GM12874 (cell line): Measurements from ENCODE around the gene MFF.
"Not testable (repeated sequence)": the region's sequence is repeated elsewhere in the genome, so short reads cannot be mapped to it uniquely, and the experiment has no call there.

Experiments
- TF ChIP-seq, protein P1 (sequence below): IDR thresholded peaks from 2 replicates; pipeline ENCODE4 v1.5.1; 2011; ENCODE audit warnings: low read depth, mild to moderate bottlenecking, control low read depth, low read length, moderate library complexity; ENCODE audit not compliant: insufficient read depth

Gene MFF

GRCh38 chr2:227378371-227378782 lies 53.3 kb downstream of the MFF start:
- TF ChIP-seq, protein P1, sequence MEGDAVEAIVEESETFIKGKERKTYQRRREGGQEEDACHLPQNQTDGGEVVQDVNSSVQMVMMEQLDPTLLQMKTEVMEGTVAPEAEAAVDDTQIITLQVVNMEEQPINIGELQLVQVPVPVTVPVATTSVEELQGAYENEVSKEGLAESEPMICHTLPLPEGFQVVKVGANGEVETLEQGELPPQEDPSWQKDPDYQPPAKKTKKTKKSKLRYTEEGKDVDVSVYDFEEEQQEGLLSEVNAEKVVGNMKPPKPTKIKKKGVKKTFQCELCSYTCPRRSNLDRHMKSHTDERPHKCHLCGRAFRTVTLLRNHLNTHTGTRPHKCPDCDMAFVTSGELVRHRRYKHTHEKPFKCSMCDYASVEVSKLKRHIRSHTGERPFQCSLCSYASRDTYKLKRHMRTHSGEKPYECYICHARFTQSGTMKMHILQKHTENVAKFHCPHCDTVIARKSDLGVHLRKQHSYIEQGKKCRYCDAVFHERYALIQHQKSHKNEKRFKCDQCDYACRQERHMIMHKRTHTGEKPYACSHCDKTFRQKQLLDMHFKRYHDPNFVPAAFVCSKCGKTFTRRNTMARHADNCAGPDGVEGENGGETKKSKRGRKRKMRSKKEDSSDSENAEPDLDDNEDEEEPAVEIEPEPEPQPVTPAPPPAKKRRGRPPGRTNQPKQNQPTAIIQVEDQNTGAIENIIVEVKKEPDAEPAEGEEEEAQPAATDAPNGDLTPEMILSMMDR: no peak

- TF ChIP-seq, protein P1: no peak
Observed at GRCh38 chr2:227379095-227379494, 54.0 kb downstream of the MFF start, which contains the start of gene TM4SF20. TSS of gene TM4SF20 (minus strand) at chr2:227379306. CDS start at chr2:227379268, 38 bp downstream.

GRCh38 chr2:227383686-227384085 lies 58.6 kb downstream of the MFF start:
- TF ChIP-seq, protein P1: no peak

- TF ChIP-seq, protein P1: no peak
Observed at GRCh38 chr2:227386630-227387029, 61.6 kb downstream of the MFF start.

- TF ChIP-seq, protein P1: not testable (repeated sequence)
Observed at GRCh38 chr2:227387583-227387982, 62.5 kb downstream of the MFF start, which contains the start of gene SCYGR1. TSS of gene SCYGR1 (minus strand) at chr2:227387949. CDS start at chr2:227387949, 0 bp downstream.

- TF ChIP-seq, protein P1: no peak
Observed at GRCh38 chr2:227388537-227389011, 63.5 kb downstream of the MFF start.

- TF ChIP-seq, protein P1: no peak
Observed at GRCh38 chr2:227389231-227389630, 64.2 kb downstream of the MFF start.
